Measurements from ENCODE around the gene TSHZ2. TPM values are rescaled to one million over a fixed set of nuclear protein-coding genes. Genes with fewer than 3 reads are reported as not detected.

The TSHZ2 gene
- total and polyA plus RNA-seq, 4 donors: 0.93 to 8.8 (median 3.8) TPM

DNA sequence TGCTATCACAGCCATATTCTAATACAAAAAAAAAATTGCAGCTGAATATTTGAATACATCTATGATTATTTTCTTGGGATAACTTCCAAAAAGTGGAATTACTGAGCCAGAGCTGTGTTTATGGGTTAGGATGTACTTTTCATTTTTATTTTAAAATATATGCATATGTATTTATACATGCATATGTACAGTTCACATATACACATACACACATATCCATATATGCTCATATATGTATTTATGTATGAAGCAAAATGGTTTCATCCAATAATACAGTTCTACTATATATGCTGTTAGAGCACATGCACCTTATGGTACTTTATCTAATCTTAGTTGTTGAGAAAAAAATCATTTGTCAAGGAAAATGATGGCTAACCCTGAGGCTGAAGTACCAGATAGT lies 54.9 kb downstream of the TSHZ2 start:
- Histone ChIP-seq H3K4me1 (ENCODE audit: control insufficient read depth in 5 of 5, insufficient read depth in 5 of 5, low read length in 5 of 5) (peaks cover 0 to 6% (median 0%) of the 10 kb centered on the region in 5 donors), H3K27me3 (ENCODE audit: control insufficient read depth in 3 of 3, insufficient read depth in 3 of 3, low read length in 2 of 3) (no peaks in the 10 kb centered on the region), H3K27ac (ENCODE audit: low read depth in 1 of 2, low read length in 1 of 2) (no peak overlapping the region), H3K9ac (ENCODE audit: insufficient read depth in 1 of 2, low read length in 2 of 2) (no peak overlapping the region), H3K36me3 (ENCODE audit: control insufficient read depth in 4 of 4, insufficient read depth in 4 of 4, low read length in 4 of 4) (no peaks in the 10 kb centered on the region), H3K4me3 (no peak overlapping the region), H3K9me3 (ENCODE audit: control insufficient read depth in 4 of 4, insufficient read depth in 3 of 4, low read length in 3 of 4) (no peaks in the 10 kb centered on the region)
- DNase-seq (no peak), ATAC-seq (ENCODE audit: insufficient read depth, low FRiP score) (no peak)
- TF ChIP-seq, protein P1, sequence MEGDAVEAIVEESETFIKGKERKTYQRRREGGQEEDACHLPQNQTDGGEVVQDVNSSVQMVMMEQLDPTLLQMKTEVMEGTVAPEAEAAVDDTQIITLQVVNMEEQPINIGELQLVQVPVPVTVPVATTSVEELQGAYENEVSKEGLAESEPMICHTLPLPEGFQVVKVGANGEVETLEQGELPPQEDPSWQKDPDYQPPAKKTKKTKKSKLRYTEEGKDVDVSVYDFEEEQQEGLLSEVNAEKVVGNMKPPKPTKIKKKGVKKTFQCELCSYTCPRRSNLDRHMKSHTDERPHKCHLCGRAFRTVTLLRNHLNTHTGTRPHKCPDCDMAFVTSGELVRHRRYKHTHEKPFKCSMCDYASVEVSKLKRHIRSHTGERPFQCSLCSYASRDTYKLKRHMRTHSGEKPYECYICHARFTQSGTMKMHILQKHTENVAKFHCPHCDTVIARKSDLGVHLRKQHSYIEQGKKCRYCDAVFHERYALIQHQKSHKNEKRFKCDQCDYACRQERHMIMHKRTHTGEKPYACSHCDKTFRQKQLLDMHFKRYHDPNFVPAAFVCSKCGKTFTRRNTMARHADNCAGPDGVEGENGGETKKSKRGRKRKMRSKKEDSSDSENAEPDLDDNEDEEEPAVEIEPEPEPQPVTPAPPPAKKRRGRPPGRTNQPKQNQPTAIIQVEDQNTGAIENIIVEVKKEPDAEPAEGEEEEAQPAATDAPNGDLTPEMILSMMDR (IDR thresholded peaks at IDR 0.05; ENCODE audit: control extremely low read depth, extremely low read depth): no peak

DNA sequence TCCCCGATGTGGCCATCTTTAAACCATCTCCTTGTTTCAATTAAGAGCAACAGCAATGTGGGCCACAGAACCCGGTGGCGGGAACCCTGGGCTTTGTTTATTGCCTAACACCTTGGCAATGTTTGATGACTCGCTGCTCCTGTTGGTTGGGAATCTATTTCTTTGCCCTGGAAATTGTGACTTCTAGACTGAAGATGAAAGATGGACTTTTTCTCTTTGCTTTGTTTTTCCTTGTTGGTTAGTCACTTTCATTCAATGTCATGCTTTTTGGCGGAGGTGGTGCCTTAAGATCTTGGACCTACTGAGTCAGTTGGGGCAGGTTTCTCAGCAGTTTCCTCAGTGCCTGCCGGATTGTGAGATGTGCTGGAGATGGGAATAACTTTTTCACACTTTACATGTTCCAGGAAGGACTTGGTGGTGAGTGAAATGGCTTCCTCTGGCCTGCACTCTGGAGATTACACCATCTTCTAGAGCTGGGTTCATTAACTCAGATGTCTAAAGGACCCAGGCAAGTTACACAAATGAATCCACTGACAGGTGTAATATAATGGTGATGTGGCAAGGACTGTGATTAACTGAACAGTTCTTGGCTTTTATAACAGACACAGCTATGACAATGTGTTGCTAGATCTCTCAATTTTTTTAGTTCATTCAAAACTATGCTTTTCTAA lies 56.3 kb downstream of the TSHZ2 start:
- no peaks in the 10 kb centered on the region for H3K9me3 ChIP-seq (ENCODE audit: control insufficient read depth in 4 of 4, insufficient read depth in 3 of 4, low read length in 3 of 4)
- TF ChIP-seq, protein P1 (IDR thresholded peaks at IDR 0.05; ENCODE audit: control extremely low read depth, extremely low read depth): no peak
- H3K27me3 ChIP-seq (ENCODE audit: control insufficient read depth in 3 of 3, insufficient read depth in 3 of 3, low read length in 2 of 3): no peaks in the 10 kb centered on the region
- no peak overlapping the region for H3K4me3 ChIP-seq
- H3K36me3 ChIP-seq (ENCODE audit: control insufficient read depth in 4 of 4, insufficient read depth in 4 of 4, low read length in 4 of 4): no peaks in the 10 kb centered on the region
- WGBS, 2 donors: 88 to 92% methylated on average over 6 of the region's 6 CpGs
- H3K9ac ChIP-seq (ENCODE audit: insufficient read depth in 1 of 2, low read length in 2 of 2): no peak overlapping the region
- peaks cover 0 to 6% (median 0%) of the 10 kb centered on the region in 5 donors for H3K4me1 ChIP-seq (ENCODE audit: control insufficient read depth in 5 of 5, insufficient read depth in 5 of 5, low read length in 5 of 5)
- no peak overlapping the region for H3K27ac ChIP-seq (ENCODE audit: low read depth in 1 of 2, low read length in 1 of 2)
- ATAC-seq (ENCODE audit: insufficient read depth, low FRiP score) (no peak), DNase-seq (no peak)

DNA sequence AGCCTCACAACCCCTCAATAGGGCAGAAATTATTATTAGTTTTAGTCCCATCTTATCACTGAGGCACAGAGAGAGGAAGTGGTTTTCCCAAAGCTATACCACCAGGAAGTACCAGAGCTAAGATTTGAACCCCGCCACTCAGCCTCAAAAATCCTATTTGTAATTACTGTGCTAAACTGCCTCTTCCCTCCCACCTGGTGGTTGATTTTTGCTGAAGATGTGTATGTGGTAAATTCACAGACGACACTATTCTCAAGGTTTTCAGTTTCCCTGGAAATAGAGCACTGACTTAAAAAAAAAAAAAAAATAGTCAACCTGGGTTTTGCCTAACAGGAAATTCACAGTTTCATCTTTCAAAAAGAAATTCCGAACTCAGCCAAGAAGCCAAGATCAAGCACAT lies 57.9 kb downstream of the TSHZ2 start:
- TF ChIP-seq, protein P1 (IDR thresholded peaks at IDR 0.05; ENCODE audit: control extremely low read depth, extremely low read depth): no peak
- DNase-seq (no peak), ATAC-seq (ENCODE audit: insufficient read depth, low FRiP score) (no peak)
- 58 to 66% methylated on average over 3 of the region's 3 CpGs for WGBS, 2 donors
- Histone ChIP-seq H3K4me1 (ENCODE audit: control insufficient read depth in 5 of 5, insufficient read depth in 5 of 5, low read length in 5 of 5) (no peaks in the 10 kb centered on the region), H3K4me3 (no peak overlapping the region), H3K36me3 (ENCODE audit: control insufficient read depth in 4 of 4, insufficient read depth in 4 of 4, low read length in 4 of 4) (no peaks in the 10 kb centered on the region), H3K27me3 (ENCODE audit: control insufficient read depth in 3 of 3, insufficient read depth in 3 of 3, low read length in 2 of 3) (no peaks in the 10 kb centered on the region), H3K9me3 (ENCODE audit: control insufficient read depth in 4 of 4, insufficient read depth in 3 of 4, low read length in 3 of 4) (no peaks in the 10 kb centered on the region), H3K27ac (ENCODE audit: low read depth in 1 of 2, low read length in 1 of 2) (no peak overlapping the region), H3K9ac (ENCODE audit: insufficient read depth in 1 of 2, low read length in 2 of 2) (no peak overlapping the region)

DNA sequence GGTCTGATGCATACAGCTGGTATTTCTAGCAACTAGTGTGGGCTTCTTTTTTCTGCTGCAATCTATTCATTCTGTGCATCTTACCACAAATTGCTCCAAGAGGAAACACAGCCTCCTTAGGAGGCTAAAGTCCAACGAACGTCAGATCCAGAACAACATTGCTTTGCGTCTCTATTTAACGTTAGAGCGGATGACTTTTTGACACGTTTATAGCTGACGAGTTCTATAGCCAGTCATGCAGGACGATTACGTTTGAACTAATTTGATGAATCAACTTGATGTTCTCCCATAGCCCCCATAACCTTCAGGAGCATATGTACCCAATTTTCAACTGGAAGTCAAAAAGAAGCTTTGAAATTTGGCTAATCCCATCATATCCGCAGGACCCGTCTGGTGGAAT lies 59.9 kb downstream of the TSHZ2 start:
- Histone ChIP-seq H3K4me1 (ENCODE audit: control insufficient read depth in 5 of 5, insufficient read depth in 5 of 5, low read length in 5 of 5) (no peaks in the 10 kb centered on the region), H3K9ac (ENCODE audit: insufficient read depth in 1 of 2, low read length in 2 of 2) (no peak overlapping the region), H3K36me3 (ENCODE audit: control insufficient read depth in 4 of 4, insufficient read depth in 4 of 4, low read length in 4 of 4) (no peaks in the 10 kb centered on the region), H3K27me3 (ENCODE audit: control insufficient read depth in 3 of 3, insufficient read depth in 3 of 3, low read length in 2 of 3) (no peaks in the 10 kb centered on the region), H3K9me3 (ENCODE audit: control insufficient read depth in 4 of 4, insufficient read depth in 3 of 4, low read length in 3 of 4) (no peaks in the 10 kb centered on the region), H3K27ac (ENCODE audit: low read depth in 1 of 2, low read length in 1 of 2) (no peak overlapping the region), H3K4me3 (no peak overlapping the region)
- WGBS, 2 donors: 89 to 93% methylated on average over 11 of the region's 11 CpGs
- TF ChIP-seq, protein P1 (IDR thresholded peaks at IDR 0.05; ENCODE audit: control extremely low read depth, extremely low read depth): no peak
- ATAC-seq (ENCODE audit: insufficient read depth, low FRiP score): no peak
- no peak for DNase-seq
